Esophagus squamous epithelium (tissue), 4 donors: ENCODE measurements around the gene SLN.

Experiments used
- POLR2A ChIP-seq, 4 donors: fragments of 450-650 bp; IDR thresholded peaks; one replicate each; pipeline ENCODE4 v1.6.1; 2017; ENCODE audit warnings: antibody characterized with exemption in 4 of 4, mild to moderate bottlenecking in 4 of 4, moderate library complexity in 3 of 4
- TF ChIP-seq, protein P1 (sequence below), 6 experiments: fragments of 450-650 bp in 4 of 6; fragments of 200-600 bp in 2 of 6; sonication (generic) in 2 of 6; IDR thresholded peaks; one replicate each; pipeline ENCODE4 v1.5.1; 2016 to 2019; ENCODE audit warnings: antibody characterized with exemption in 6 of 6, mild to moderate bottlenecking in 4 of 6, moderate library complexity in 4 of 6

DNA sequence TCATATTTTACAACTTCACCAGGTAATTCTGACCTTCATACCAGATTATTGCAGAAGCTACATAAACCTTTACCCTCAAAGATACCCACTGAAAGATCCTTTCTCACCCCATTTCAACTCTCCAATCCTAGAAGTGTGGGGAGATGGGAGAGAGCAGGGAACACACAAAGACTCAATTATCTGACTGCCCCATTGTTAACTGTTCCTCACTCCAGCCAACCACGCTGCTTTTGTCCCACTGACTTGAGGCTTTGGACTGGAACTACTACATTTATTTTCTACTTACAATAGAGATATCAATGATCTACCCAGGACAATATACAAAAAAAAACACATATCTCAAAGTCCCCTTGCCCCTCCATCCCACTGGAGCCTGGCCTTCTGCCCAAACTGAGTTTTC lies 44.7 kb upstream of the SLN start:
- TF ChIP-seq POLR2A (IDR thresholded peaks at IDR 0.05): no peak
- TF ChIP-seq, protein P1, sequence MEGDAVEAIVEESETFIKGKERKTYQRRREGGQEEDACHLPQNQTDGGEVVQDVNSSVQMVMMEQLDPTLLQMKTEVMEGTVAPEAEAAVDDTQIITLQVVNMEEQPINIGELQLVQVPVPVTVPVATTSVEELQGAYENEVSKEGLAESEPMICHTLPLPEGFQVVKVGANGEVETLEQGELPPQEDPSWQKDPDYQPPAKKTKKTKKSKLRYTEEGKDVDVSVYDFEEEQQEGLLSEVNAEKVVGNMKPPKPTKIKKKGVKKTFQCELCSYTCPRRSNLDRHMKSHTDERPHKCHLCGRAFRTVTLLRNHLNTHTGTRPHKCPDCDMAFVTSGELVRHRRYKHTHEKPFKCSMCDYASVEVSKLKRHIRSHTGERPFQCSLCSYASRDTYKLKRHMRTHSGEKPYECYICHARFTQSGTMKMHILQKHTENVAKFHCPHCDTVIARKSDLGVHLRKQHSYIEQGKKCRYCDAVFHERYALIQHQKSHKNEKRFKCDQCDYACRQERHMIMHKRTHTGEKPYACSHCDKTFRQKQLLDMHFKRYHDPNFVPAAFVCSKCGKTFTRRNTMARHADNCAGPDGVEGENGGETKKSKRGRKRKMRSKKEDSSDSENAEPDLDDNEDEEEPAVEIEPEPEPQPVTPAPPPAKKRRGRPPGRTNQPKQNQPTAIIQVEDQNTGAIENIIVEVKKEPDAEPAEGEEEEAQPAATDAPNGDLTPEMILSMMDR (IDR thresholded peaks at IDR 0.05): no peak
